GM23248 (cell line): ENCODE data around the gene WLS.

Source experiments
- EZH2 ChIP-seq: fragments of 200-600 bp; sonication (generic); IDR thresholded peaks from 2 replicates; pipeline ENCODE4 v1.6.1; 2018; ENCODE audit warnings: antibody characterized with exemption, mild to moderate bottlenecking; ENCODE audit not compliant: insufficient read depth, poor library complexity, severe bottlenecking
- EZH2phosphoT487 ChIP-seq: fragments of 200-600 bp; sonication (generic); IDR thresholded peaks from 2 replicates; pipeline ENCODE4 v1.6.1; 2018; ENCODE audit warnings: antibody characterized with exemption, moderate library complexity, mild to moderate bottlenecking, low read depth; ENCODE audit not compliant: insufficient read depth

DNA sequence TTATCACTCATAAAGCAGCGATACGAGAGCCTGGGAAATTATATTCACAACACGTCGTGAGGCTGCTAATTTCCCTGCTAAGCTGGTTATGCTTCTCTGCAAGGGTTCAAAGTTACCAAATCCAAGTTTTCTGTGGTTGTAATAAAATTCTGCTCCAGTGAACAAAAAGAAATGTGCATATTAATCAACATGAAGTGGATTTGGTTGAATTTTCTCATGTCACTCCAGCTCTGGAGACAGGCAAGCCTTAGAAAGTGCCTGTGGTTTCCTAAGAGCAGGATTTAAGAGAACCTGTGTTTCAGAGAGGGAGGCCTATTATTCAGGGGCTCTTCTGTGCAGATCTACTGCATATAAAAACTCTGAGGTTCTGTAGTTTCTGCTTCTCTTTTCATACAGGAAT, 87.5 kb downstream of the WLS start:
- TF ChIP-seq EZH2 (no peak), EZH2phosphoT487 (no peak)
